IPS-NIHi11 (cell line): ENCODE data around the gene KRTAP19-7.

ENCODE experiments used
- DNase-seq: peaks from one replicate; pipeline ENCODE4 v3.0.0; 2012; ENCODE audit warnings: mixed read lengths, low spot score

The KRTAP19-7 gene, protein sequence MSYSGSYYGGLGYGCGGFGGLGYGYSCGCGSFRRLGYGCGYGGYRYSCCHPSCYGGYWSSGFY

GRCh38 chr21:30561264-30561895 is at the start of gene KRTAP19-7:
Gene KRTAP19-7 (minus strand): TSS chr21:30561314. CDS start chr21:30561289, 25 bp downstream.
- no peak for DNase-seq

DNA sequence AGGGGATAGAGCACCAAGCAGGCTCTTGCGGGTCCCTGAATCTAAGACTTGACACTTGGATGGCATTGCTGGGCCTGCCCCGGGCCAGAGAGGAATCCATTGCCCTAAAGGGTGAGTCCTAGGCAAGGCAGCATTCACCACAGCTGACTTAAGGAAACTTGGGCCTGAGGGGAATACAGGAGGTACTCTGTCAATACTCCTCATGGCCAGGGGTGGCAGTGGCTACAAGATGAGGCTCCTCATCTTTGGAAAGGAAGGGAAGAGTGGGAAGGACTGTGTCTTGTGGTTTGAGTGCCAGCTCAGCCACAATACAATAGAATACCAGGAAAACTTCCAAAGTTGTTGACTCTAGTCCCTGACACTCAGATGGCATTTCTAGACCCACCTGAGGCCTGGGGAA is 44.9 kb upstream of the KRTAP19-7 start:
- no peak for DNase-seq

DNA sequence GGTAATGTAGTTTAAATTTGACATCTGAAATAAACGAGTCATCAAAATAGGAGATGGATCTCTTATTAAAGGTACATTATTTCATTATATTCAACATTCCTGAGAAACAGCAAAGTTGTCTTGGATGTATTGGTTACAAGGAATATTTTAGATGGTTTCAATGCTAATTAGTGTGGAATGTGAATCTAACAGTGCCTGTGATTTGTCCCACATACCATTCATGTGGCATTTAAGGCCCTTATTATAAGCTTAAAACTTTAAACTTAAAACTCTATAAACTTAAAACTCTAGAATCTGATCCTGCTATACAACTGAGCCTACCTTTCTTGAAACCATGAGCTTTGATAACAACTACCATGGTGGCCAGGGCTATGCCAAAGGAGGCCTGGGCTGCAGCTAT is 39.7 kb upstream of the KRTAP19-7 start, which contains the start of gene KRTAP22-1:
Gene KRTAP22-1 (plus strand): TSS at position 301 of the 400 bp plus-strand sequence.
- no peak for DNase-seq

DNA sequence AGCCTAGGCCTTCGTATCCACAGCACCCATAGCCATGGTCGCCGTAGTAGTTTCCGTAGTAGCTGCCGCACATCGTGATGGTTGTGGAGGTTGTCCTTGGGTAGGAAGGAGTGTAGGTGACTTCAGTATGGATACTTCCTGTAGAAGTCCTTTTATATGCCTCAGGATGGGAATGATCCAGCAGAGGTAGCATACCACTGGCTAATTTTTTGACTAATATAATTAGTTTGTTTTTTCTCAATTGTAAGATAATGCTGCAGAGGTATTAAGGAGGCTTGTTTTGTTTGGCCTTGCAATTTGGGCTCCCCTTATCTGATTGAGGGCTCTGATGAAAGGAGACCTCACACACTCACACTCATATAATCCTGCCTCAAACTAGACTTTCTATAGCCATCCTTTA is 37.7 kb upstream of the KRTAP19-7 start, which contains the start of gene KRTAP6-2:
Gene KRTAP6-2 (minus strand): TSS at position 101 of the 400 bp plus-strand sequence. CDS start 28 bp downstream, at position 73.
- no peak for DNase-seq

- no peak for DNase-seq
Measured at GRCh38 chr21:30592140-30592539, 31.0 kb upstream of the KRTAP19-7 start, which contains the start of gene KRTAP6-3. Gene KRTAP6-3 (plus strand): TSS chr21:30592440. CDS start chr21:30592446, 6 bp downstream.

DNA sequence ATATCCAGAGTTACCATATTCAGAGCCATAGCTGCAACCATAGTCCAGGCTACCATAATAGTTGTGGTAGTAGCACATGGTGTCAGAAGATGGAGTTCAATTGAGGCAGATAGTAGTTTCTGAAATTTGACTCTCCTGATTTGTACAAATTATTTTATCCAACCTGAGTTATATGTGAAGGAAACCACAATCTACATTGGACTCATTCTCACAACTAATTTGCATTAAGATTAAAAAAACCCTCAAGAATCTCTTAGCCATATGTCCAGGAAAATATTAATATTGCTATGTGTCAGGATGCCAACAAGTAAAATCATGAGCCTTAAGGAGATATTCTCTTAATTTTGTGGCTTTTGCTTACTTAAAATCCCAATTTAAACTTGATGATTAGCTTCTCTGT is 29.2 kb upstream of the KRTAP19-7 start, which contains the start of gene KRTAP22-2:
Gene KRTAP22-2 (minus strand): TSS at position 101 of the 400 bp plus-strand sequence.
- no peak for DNase-seq

DNA sequence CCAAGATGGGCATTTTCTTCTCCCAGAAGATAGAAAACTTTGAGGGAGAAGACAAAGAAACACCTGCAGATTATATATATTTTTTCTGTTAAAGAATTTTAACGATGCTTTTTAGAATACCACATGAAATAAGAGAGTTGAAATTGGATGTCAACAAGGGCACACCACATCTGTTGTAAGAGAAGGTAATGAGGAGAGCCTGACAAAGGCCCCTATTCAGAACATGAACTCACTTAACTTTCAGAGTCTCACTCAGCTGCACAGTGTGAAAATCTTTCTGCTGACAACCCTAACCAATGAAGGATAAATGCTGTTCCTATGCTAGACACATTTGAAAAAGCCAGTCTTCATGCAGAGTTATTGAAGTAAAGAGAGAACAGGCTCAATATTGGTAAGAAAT is 21.8 kb upstream of the KRTAP19-7 start:
- DNase-seq = no peak

DNA sequence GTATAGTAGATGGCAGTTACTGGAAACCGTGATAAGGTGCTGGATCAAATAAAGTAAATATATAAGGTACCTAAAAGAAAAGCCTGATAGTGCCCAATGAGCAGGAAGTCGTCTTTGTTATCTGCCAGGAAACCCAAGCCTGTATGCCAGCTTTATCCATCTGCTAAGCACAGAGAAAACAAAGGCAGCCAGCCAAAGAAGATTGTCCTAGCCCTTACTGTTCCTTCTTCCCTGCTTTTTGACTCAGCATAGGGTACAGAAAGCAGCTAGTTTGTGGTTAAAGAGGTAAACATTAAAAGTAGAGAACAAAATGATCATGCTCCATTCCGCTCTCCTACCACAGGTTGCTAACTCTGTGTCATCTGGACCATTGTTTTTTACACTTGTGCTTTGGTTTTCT is 19.0 kb upstream of the KRTAP19-7 start:
- no peak for DNase-seq

- DNase-seq = no peak
Measured at GRCh38 chr21:30579346-30579745, 18.2 kb upstream of the KRTAP19-7 start.

DNA sequence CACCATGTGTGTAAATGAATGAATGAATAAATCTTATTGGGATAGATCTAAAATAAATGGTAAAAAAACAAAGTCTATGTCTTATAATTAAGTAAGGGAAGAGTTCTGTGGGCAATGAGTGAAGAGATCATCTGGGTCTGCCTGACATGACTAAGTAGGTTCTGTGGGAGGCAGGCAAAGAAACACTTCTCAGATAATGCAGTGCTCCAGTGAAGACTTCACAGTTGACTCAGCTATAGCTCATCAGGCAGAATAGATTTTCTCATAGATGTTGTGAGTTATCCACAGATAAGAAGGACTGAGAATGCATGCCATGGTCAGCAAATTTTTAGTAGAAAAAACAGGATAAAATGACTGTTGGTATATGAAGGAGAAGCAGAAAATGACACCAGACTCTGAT is 16.7 kb upstream of the KRTAP19-7 start:
- DNase-seq = no peak

GRCh38 chr21:30567617-30568016 is 6.5 kb upstream of the KRTAP19-7 start:
- DNase-seq = no peak

DNA sequence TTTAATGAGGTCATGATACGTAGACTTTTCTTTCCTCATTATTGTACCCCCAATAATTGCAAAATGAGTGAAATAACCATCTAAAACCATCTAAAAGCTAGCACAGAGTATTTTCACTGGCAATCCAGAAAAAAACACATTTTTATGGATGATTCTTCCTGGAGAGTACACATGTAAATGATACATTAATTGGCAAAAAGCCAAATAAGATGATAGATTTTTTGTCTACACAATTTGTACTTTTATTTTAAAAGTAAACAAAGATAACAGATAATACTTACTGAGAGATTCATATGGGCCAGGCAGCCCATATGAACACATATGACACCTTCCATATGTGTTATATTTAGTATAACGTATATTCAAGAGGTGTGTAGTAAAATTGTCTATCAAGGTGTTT is 2.5 kb upstream of the KRTAP19-7 start:
- DNase-seq = no peak

DNA sequence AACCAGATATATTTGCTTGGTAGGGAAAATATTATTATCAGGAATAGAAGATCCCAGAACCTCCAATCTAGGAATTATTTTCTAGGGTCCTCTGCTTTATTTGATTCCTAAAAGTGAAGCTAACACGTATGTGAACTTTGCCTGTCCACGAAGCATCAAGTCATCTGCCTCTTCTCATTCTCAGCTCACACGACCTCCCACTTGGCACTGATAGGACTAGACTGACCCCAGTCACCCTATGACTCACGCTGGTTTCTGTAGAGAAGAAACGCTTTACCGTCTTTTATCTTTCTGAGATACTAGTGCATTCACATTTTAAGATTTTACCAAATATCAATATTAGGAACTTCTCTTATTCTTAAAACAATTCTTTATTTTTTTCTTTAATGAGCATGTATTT is 2.0 kb upstream of the KRTAP19-7 start:
- DNase-seq = no peak

- DNase-seq = no peak
Measured at GRCh38 chr21:30561957-30562356, 843 bp upstream of the KRTAP19-7 start.

DNA sequence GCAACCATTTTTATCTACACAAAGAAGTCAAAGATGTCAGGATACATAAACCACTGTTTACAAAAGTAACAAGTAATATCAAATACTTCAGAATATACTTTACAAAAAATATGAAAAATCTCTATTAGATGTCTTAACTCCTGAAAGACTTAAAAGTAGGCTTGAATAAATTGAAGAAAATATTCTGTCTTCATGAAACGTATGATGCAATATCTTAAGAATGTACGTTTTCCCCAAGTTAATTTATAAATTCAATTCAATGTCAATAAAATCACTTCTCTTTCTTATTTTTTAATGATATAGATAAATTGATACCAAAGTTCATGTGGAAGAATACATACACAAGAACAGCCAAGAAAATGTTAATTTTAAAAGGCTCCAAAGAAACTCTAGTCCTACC is 6.0 kb downstream of the KRTAP19-7 start:
- DNase-seq = no peak

DNA sequence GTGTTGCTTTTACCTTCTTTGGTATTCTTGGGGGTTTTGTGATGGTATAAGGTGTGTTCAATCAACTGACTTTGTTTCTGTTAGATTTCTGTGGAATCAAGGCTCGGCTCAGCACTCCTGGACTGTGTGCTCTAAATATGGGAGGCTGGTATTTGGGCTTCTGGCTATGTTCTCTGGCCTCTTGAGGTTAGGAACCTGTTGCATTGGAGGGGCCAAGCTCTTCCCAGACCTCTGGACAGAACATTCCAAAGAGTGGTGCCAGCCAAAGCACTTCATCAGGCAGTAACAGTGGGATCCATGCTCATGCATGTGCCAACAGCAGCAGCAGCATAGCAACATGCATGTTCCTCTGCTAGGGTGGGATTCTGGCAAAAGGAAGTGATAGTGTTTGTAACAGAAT is 8.3 kb downstream of the KRTAP19-7 start:
- DNase-seq = no peak

DNA sequence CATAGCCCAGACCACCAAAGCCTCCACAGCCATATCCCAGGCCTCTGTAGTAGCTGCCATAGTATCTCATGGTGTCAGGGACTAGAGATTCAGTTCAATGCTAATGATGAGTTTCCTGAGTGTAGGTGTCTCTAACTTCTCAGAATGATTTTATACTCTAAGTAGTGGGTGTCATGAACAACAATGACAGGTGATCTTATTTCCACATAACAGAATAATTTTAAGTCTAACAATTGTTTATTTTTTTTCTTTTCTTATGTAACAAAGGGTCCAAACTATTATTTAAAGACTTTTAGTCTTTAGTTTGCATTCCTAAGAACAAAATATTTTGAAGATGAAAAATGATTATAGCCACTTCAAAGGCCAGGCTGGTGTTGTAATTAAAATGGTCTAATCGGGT is 19.4 kb downstream of the KRTAP19-7 start, which contains the start of gene KRTAP19-6:
Gene KRTAP19-6 (minus strand): TSS at position 101 of the 400 bp plus-strand sequence. CDS start 31 bp downstream, at position 70.
- DNase-seq = no peak

- no peak for DNase-seq
Measured at GRCh38 chr21:30518876-30519275, 42.2 kb downstream of the KRTAP19-7 start.

DNA sequence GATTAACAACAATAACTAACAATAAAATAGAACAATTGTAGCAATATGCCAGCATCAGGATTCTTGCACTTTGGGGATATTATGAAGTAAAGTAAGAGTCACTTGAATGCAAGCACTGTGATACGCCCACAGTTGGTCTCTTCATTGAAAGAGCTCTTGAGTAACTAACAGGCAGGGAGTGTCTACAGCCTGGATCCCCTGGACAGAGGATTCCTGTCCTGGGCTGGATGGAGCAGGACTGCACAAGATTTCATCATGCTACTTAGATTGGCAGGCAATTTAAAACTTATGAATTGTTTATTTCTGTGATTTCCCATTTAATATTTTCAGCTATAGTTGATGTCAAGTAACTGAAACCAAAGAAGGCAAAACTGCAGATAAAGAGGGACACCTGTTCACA is 45.4 kb downstream of the KRTAP19-7 start:
- no peak for DNase-seq
